HCT116 (cell line): ENCODE results near the gene RPL6. TPM values are rescaled to one million over a fixed set of nuclear protein-coding genes. Genes with fewer than 3 reads are reported as not detected.
A peak's percentile ranks its signal among the peaks of the same experiment; 100 is the strongest.

Experiments
- ATAC-seq: fragments of 200-7000 bp; cut with Tn5 transposase; 2 replicates; pipeline ENCODE4 v1.9.1; 2020; ENCODE audit warnings: mild to moderate bottlenecking, moderate library complexity
- BruUV-seq: library from RNA; stranded (reverse); fragments of 400-500 nt; replicated peaks from 2 replicates; lab custom pipeline; 2021; lab: Mats Ljungman, UMichigan
- CTCF ChIA-PET: fragments of 300-600 bp; sonication (Branson Sonifier 250); formaldehyde crosslinking; loops from one replicate; lab custom pipeline; 2021; ENCODE audit warnings: antibody characterized with exemption; lab: Charles Lee
- POLR2A ChIA-PET: fragments of 300-600, 350-600 bp; sonication (Branson Sonifier 250); formaldehyde crosslinking; loops from one replicate; lab custom pipeline; 2021; ENCODE audit warnings: antibody characterized with exemption; lab: Charles Lee
- RAD21 ChIA-PET, 2 experiments: fragments of 300-600 bp; sonication (Branson Sonifier 250); formaldehyde crosslinking; loops; one replicate each; lab custom pipeline; 2023; ENCODE audit warnings: low total read pairs in 2 of 2; ENCODE audit not compliant: uncharacterized antibody in 2 of 2, unreplicated experiment in 2 of 2, low non-redundant PET in 1 of 2; lab: Charles Lee
- DNase-seq: peaks from one replicate; pipeline ENCODE4 v3.0.0-alpha.2; 2010; ENCODE audit warnings: low read depth, low spot score
- H2AFZ ChIP-seq: fragments of 200-600 bp; shearing (Covaris generic), sonication (generic); 2 replicates; pipeline ENCODE4 v1.6.1; 2017; ENCODE audit warnings: low read depth, mixed run types, mixed read lengths, antibody characterized with exemption, low read length; ENCODE audit not compliant: poor library complexity, severe bottlenecking
- H3K27ac ChIP-seq: 2 replicates; pipeline ENCODE4 v1.5.1; 2012; ENCODE audit warnings: low read depth, low read length
- H3K27me3 ChIP-seq: fragments of 200-600 bp; sonication (generic); 2 replicates; pipeline ENCODE4 v1.6.1; 2016; ENCODE audit warnings: mixed run types, low read length, mixed read lengths; ENCODE audit not compliant: insufficient read depth
- H3K36me3 ChIP-seq, 2 experiments: fragments of 200-500 bp in 1 of 2; fragments of 200-600 bp in 1 of 2; sonication (Bioruptor generic) in 1 of 2; sonication (generic) in 1 of 2; 2 replicates each; pipeline versions ENCODE4 v1.5.1 to v1.6.1; 2014 to 2016; ENCODE audit warnings: low read length in 2 of 2, inconsistent platforms in 1 of 2, mixed read lengths in 1 of 2, mixed run types in 1 of 2; ENCODE audit not compliant: insufficient read depth in 2 of 2, control insufficient read depth in 1 of 2
- H3K4me1 ChIP-seq, 2 experiments: fragments of 200-600 bp in 1 of 2; sonication (generic) in 1 of 2; 2 replicates each; pipeline versions ENCODE4 v1.5.1 to v1.6.1; 2012 to 2017; ENCODE audit warnings: low read length in 2 of 2, inconsistent platforms in 1 of 2, mild to moderate bottlenecking in 1 of 2, mixed read lengths in 1 of 2, mixed run types in 1 of 2, moderate library complexity in 1 of 2; ENCODE audit not compliant: insufficient read depth in 2 of 2, control insufficient read depth in 1 of 2
- H3K4me2 ChIP-seq: fragments of 200-600 bp; sonication (generic); 2 replicates; pipeline ENCODE4 v1.6.1; 2017; ENCODE audit warnings: mixed run types, low read length, mixed read lengths
- H3K4me3 ChIP-seq, 2 experiments: fragments of 200-600 bp in 1 of 2; sonication (generic) in 1 of 2; replicated peaks in 1 of 2; 2 replicates each; pipeline ENCODE4 v1.5.1; 2011 to 2016; ENCODE audit warnings: low read length in 2 of 2, control low read depth in 1 of 2, low read depth in 1 of 2, mild to moderate bottlenecking in 1 of 2, mixed read lengths in 1 of 2, mixed run types in 1 of 2
- H3K79me2 ChIP-seq: fragments of 200-600 bp; sonication (generic); 2 replicates; pipeline ENCODE4 v1.6.1; 2017; ENCODE audit warnings: mild to moderate bottlenecking, mixed run types, low read length, moderate library complexity, mixed read lengths; ENCODE audit not compliant: insufficient read depth
- H3K9ac ChIP-seq: fragments of 200-600 bp; sonication (generic); 2 replicates; pipeline ENCODE4 v1.6.1; 2016; ENCODE audit warnings: low read length, mixed read lengths
- H3K9me2 ChIP-seq: fragments of 200-600 bp; sonication (generic), shearing (Covaris generic); 2 replicates; pipeline ENCODE4 v1.6.1; 2017; ENCODE audit warnings: mixed run types, mild to moderate bottlenecking, moderate library complexity; ENCODE audit not compliant: insufficient read depth
- H3K9me3 ChIP-seq, 2 experiments: fragments of 200-500 bp in 1 of 2; fragments of 200-600 bp in 1 of 2; sonication (Bioruptor generic) in 1 of 2; sonication (generic) in 1 of 2; 2 replicates each; pipeline ENCODE4 v1.6.1; 2014 to 2017; ENCODE audit warnings: low read length in 2 of 2, mixed read lengths in 2 of 2, inconsistent platforms in 1 of 2, low read depth in 1 of 2, mild to moderate bottlenecking in 1 of 2, mixed run types in 1 of 2, moderate library complexity in 1 of 2; ENCODE audit not compliant: control insufficient read depth in 1 of 2, insufficient read depth in 1 of 2
- H4K20me1 ChIP-seq: fragments of 200-600 bp; sonication (generic), shearing (Covaris generic); 2 replicates; pipeline ENCODE4 v1.6.1; 2017; ENCODE audit warnings: mixed run types, mild to moderate bottlenecking, moderate library complexity; ENCODE audit not compliant: insufficient read depth
- CBX3 ChIP-seq: IDR thresholded peaks from 2 replicates; pipeline ENCODE4 v1.6.1; 2012; ENCODE audit warnings: low read depth
- EGR1 ChIP-seq: IDR thresholded peaks from 2 replicates; pipeline ENCODE4 v1.6.1; 2012; ENCODE audit warnings: low read depth
- EZH2 ChIP-seq: fragments of 200-600 bp; sonication (generic); IDR thresholded peaks from 2 replicates; pipeline ENCODE4 v1.6.1; 2017; ENCODE audit warnings: antibody characterized with exemption, mixed run types
- POLR2A ChIP-seq: IDR thresholded peaks from 2 replicates; pipeline ENCODE4 v1.7.0; 2011; ENCODE audit warnings: borderline replicate concordance; ENCODE audit not compliant: insufficient read depth, insufficient read length; ENCODE audit errors: extremely low read depth
- POLR2AphosphoS5 ChIP-seq: IDR thresholded peaks from 2 replicates; pipeline ENCODE4 v1.6.1; 2011; ENCODE audit warnings: mild to moderate bottlenecking, low read depth, low read length, moderate library complexity
- SIN3A ChIP-seq: IDR thresholded peaks from 2 replicates; pipeline ENCODE4 v1.6.1; 2012; ENCODE audit warnings: low read depth
- SP1 ChIP-seq: IDR thresholded peaks from 2 replicates; pipeline ENCODE4 v1.6.1; 2012; ENCODE audit warnings: low read depth
- YY1 ChIP-seq: IDR thresholded peaks from 2 replicates; pipeline ENCODE4 v1.6.1; 2011; ENCODE audit warnings: low read length, low read depth, moderate library complexity, mild to moderate bottlenecking; ENCODE audit not compliant: insufficient replicate concordance; ENCODE audit errors: extremely low read depth
- ZFX ChIP-seq: fragments of 450-650 bp; IDR thresholded peaks from 2 replicates; pipeline ENCODE4 v1.6.1; 2017
- ZNF274 ChIP-seq: fragments of 200-500 bp; sonication (Bioruptor generic); IDR thresholded peaks from 2 replicates; pipeline ENCODE4 v1.6.1; 2014; ENCODE audit warnings: mild to moderate bottlenecking, low read depth, low read length, inconsistent platforms
- intact Hi-C: fragments of 100-400 bp; cut with micrococcal nuclease; formaldehyde crosslinking; loops from 2 replicates; pipeline ENCODE4 v1.10.0; 2022
- total RNA-seq: library from RNA; stranded (reverse); gene quantifications from one replicate; pipeline ENCODE4 v1.2.1, GENCODE V29; 2021; ENCODE audit not compliant: unreplicated experiment
- TF ChIP-seq, protein P1 (sequence below): IDR thresholded peaks from 2 replicates; pipeline ENCODE4 v1.6.1; 2012

Gene RPL6
- total RNA-seq, 1 experiment from 2014 or later = 1,845 TPM

DNA sequence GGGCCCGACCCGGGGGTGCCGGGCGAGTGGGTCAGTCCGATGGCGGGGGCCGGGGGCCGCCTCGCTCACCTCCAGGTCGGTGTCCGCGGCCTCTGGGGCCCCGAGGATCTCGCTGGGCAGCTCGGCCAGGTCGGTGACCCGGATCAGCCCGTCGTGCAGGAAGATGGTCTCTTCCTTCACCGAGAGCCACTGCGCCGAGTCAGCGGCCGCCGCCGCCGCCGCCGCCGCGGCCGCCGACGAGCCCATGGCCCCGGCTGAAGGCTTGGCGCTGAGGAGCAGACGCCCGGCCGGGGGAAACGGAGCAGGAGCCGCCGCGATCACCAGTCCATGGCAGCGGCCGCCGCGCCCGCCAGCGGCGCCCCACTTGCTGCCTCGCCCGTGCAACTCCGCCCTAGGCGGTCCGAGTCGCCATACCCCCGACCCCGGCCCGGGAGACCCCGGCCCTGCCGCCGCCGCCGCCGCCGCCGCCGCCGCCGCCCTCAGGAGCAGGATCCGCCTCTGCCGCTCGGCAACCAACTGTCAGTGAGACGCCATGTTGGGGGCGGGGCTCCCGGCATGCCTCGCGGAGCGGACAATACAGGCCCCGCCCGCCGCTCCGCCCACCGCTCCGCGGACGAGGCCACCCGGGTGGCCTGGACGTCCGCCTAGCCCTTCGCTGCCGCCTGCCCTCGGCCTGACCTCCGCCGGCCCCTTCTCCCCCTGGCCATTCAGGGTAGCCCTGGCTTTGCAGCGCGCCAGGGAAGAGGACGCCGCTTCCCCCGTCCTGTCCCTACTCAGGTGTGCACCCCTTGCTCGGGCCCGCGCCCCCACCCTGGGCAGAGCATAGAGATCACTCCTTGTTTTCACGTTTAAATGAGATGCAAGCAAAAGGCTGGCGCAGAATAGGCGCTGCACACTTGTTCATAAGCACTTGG lies 27.3 kb downstream of the RPL6 start, which contains the start of gene HECTD4:
TSS of gene HECTD4 (minus strand) at position 549 of the 914 bp plus-strand sequence. CDS start at position 246, 303 bp downstream.
- peaks cover 40% of the 10 kb centered on the region for H3K79me2 ChIP-seq
- ATAC-seq (peak; percentile 92), DNase-seq (peak; percentile 42)
- peak within 1 kb of the TSS; percentile 87 for H2AFZ ChIP-seq
- H3K4me1 ChIP-seq = peaks cover 12 to 18% of the 10 kb centered on the region in 2 experiments; a peak in 3 of 4 replicates
- ChIA-PET POLR2A (no interaction called here), RAD21 (no interaction called here), CTCF (no interaction called here)
- H3K9me3 ChIP-seq = no peaks in the 10 kb centered on the region
- intact Hi-C loops = loop anchor here (10.0 kb wide), 3 partner anchors 87 to 347 kb away; partner anchors contain the start of gene NAA25
- BruUV-seq = no TSS peak
- H4K20me1 ChIP-seq = no peaks in the 10 kb centered on the region
- peak within 1 kb of the TSS; percentile 58 to 80 for H3K4me3 ChIP-seq
- H3K9ac ChIP-seq = peak within 1 kb of the TSS; percentile 69
- peak within 1 kb of the TSS; percentile 93 for H3K4me2 ChIP-seq
- H3K9me2 ChIP-seq = no peaks in the 10 kb centered on the region
- peak within 1 kb of the TSS; percentile 86 for H3K27ac ChIP-seq
- H3K27me3 ChIP-seq = no peaks in the 10 kb centered on the region
- H3K36me3 ChIP-seq = no peaks in the 10 kb centered on the region
- TF ChIP-seq POLR2A (peak; percentile 85), EGR1 (peak; percentile 64), EZH2 (no peak), POLR2AphosphoS5 (peak; percentile 98), SIN3A (peak; percentile 68; the same call in 1 of the 2 replicates), SP1 (peak; percentile 65), YY1 (peak; percentile 93), ZNF274 (no peak), ZFX (peak; percentile 65; the same call in 1 of the 2 replicates), CBX3 (peak; percentile 64; the same call in 1 of the 2 replicates)
- TF ChIP-seq, protein P1, sequence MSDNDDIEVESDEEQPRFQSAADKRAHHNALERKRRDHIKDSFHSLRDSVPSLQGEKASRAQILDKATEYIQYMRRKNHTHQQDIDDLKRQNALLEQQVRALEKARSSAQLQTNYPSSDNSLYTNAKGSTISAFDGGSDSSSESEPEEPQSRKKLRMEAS = peak; percentile 70
